GM20431 (cell line): ENCODE data around the gene ABCC11.

Experiments
- in situ Hi-C: fragments of 300-500 bp; cut with MseI, MboI; formaldehyde crosslinking; loops from one replicate; pipeline ENCODE4 v1.15.0; 2020; ENCODE audit warnings: low sequenced_read_pairs; ENCODE audit not compliant: unreplicated experiment

The ABCC11 gene

GRCh38 chr16:48247311-48247710 is at the start of gene ABCC11:
ABCC11 (minus strand) TSS chr16:48247539; CDS start chr16:48231921, 15,618 bp downstream.
- in situ Hi-C loops, result no loop called here

GRCh38 chr16:48295488-48296281 is 48.3 kb upstream of the ABCC11 start:
- in situ Hi-C loops, result no loop called here

DNA sequence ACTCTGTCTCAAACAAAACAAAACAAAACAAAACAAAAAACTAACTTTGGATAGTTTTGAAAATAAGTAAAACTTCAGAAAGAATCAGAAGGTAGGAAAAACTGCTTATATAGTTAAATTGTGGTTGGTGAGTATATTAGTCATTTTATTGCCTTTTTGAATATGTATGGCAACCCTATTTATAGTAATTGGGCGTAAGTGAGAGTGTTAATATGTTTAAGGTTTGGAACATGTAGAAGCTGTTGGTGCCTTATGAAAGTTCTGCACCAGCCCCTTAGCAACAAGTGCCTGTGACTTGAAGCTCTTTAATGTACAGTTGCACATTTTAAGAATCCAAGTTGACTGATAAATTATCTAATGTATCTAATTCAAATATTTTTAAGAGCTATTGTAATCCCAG is 47.4 kb upstream of the ABCC11 start:
- in situ Hi-C loops, result no loop called here

GRCh38 chr16:48292452-48292851 is 45.1 kb upstream of the ABCC11 start:
- in situ Hi-C loops, result no loop called here

DNA sequence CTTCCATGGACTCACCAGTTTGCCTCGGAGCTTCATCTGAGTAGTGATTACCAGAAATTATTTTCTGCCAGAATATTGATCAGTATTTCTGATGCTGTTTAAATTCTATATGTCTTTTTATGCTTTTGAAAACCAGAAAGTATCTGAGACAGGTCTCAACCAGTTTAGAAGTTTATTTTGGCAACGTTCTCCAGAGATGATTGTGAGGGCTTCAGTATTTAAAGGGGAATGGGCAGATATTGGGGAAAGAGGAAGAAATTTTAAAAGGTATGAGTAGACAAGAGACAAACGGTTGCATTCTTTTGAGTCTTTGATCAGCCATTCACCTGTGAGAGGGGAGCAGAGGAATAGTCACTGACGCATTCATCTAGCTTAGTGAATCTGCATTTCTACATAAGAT is 44.4 kb upstream of the ABCC11 start:
- in situ Hi-C loops, result no loop called here

- in situ Hi-C loops, result no loop called here
Observed at GRCh38 chr16:48291303-48291702, 44.0 kb upstream of the ABCC11 start.

- in situ Hi-C loops, result no loop called here
Observed at GRCh38 chr16:48287239-48287638, 39.9 kb upstream of the ABCC11 start.

- in situ Hi-C loops, result no loop called here
Observed at GRCh38 chr16:48284772-48285409, 37.6 kb upstream of the ABCC11 start.

DNA sequence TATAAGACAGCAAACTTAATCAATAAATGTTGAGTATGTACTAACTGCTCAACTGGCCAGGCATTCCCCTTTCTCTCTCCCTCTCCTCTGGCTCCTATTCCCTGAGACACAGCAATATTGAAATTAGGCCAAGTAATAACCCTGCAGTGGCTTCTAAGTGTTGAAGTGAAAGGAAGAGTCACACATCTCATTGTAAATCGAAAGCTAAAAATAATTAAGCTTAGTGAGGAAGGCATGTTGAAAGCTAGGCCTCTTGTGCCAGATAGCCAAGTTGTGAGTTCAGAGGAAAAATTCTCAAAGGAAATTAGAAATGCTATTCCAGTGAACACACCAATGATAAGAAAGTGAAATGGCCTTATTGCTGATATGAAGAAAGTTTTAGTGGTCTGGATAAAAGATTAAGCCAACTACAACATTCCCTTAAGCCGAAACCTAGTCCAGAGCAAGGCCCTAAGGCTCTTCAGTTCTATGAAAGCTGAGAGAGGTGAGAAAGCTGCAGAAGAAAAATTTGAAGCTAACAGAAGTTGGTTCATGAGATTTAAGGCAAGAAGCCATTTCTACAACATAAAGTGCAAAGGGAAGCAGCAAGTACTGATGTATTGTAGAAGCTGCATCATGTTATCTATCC is 35.4 kb upstream of the ABCC11 start:
- in situ Hi-C loops, result no loop called here

DNA sequence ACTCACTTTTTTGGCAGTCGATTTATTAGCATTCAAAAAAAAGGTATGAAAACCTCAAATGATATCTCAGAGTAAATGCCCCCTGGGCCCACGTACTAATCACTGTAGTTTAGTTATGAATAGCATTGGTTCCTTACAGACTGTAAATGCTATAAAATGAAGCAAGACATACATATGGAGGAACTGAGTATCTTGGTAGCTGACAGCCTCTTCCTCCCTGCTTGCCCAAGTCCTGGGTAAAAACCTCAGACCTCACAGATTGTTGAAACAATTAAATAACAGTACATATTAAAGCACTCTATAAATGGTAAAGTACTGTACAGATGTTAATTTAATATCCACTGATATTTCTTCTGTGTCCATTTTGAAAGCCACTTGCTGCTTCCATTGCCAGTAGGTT is 33.2 kb upstream of the ABCC11 start:
- in situ Hi-C loops, result no loop called here

DNA sequence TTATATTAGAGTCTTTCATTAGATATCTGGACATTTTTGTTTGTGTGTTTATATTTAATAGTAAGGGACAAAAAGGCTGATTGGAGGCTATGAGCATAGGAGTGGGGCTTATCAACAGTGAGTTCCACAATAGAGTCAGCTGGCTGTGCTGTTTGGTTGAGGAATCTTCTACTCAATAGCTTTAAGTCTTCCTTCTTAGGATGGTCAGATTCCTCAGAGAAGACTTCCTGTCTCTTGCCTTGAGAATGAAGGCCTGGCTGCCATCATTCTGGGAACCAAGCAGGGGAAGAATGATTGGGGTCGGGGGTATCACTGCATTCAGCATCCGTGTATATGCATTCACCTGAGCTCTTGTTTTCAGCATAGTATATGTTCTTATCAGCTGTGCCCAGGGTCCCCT is 31.9 kb upstream of the ABCC11 start:
- in situ Hi-C loops, result no loop called here

- in situ Hi-C loops, result no loop called here
Observed at GRCh38 chr16:48277158-48277557, 29.8 kb upstream of the ABCC11 start.

DNA sequence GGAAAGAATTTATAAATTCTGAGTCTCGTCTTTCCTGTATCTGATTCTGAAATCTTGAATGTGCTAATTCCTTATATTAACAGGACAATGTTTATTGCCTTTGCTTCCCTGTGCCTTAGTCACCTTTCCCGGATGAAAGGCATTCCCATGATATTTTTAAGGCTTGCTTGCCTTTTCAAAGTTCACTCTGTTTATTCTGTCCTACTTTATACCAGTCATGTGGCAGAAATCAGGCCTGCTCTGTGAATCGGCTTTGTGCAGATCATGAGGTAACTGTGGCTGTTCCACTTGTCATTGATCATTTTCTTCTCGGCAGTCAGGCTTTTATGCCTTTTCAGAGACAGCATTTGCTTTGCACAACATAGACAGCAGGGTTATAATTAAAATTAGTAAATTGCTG is 28.8 kb upstream of the ABCC11 start:
- in situ Hi-C loops, result no loop called here

- in situ Hi-C loops, result no loop called here
Observed at GRCh38 chr16:48274476-48274875, 27.1 kb upstream of the ABCC11 start.

GRCh38 chr16:48272837-48273421 is 25.6 kb upstream of the ABCC11 start:
- in situ Hi-C loops, result no loop called here

- in situ Hi-C loops, result no loop called here
Observed at GRCh38 chr16:48271728-48272127, 24.4 kb upstream of the ABCC11 start.

GRCh38 chr16:48269011-48269410 is 21.7 kb upstream of the ABCC11 start:
- in situ Hi-C loops, result no loop called here

- in situ Hi-C loops, result no loop called here
Observed at GRCh38 chr16:48262631-48263030, 15.3 kb upstream of the ABCC11 start.

GRCh38 chr16:48261569-48261968 is 14.2 kb upstream of the ABCC11 start:
- in situ Hi-C loops, result no loop called here

- in situ Hi-C loops, result no loop called here
Observed at GRCh38 chr16:48256579-48257177, 9.3 kb upstream of the ABCC11 start.

- in situ Hi-C loops, result no loop called here
Observed at GRCh38 chr16:48252013-48252412, 4.7 kb upstream of the ABCC11 start.
